Esophagus squamous epithelium (tissue), 5 donors: ENCODE results near the gene ISLR2. TPM values are rescaled to one million over a fixed set of nuclear protein-coding genes. Genes with fewer than 3 reads are reported as not detected.
"Not testable (repeated sequence)": the region's sequence is repeated elsewhere in the genome, so short reads cannot be mapped to it uniquely, and the experiment has no call there.

Experiments used
- DNase-seq: peaks from one replicate; lab custom pipeline; 2025; lab: John Stamatoyannopoulos, UW
- H3K27ac ChIP-seq, 4 donors: fragments of 200-600 bp; sonication (generic); one replicate each; pipeline ENCODE4 v1.5.1; 2016 to 2019; ENCODE audit warnings: mild to moderate bottlenecking in 1 of 4
- H3K27me3 ChIP-seq, 4 donors: fragments of 200-600 bp; sonication (generic); 1 replicate in 3 of 4; 2 replicates in 1 of 4; pipeline versions ENCODE4 v1.5.1 to v1.6.0; 2017 to 2021; ENCODE audit warnings: antibody characterized with exemption in 1 of 4
- H3K36me3 ChIP-seq, 3 donors: fragments of 200-600 bp; sonication (generic); one replicate each; pipeline ENCODE4 v1.5.1; 2016 to 2019
- H3K4me1 ChIP-seq, 3 donors: fragments of 200-600 bp; sonication (generic); one replicate each; pipeline ENCODE4 v1.5.1; 2017 to 2019
- H3K4me3 ChIP-seq, 4 donors: fragments of 200-600 bp; sonication (generic); 1 replicate in 3 of 4; 2 replicates in 1 of 4; pipeline ENCODE4 v1.5.1; 2016 to 2019; ENCODE audit warnings: mild to moderate bottlenecking in 2 of 4, moderate library complexity in 1 of 4
- H3K9me3 ChIP-seq, 3 donors: fragments of 200-600 bp; sonication (generic); one replicate each; pipeline ENCODE4 v1.5.1; 2016 to 2019
- CTCF ChIP-seq, 6 experiments: fragments of 450-650 bp in 4 of 6; fragments of 200-600 bp in 2 of 6; sonication (generic) in 2 of 6; IDR thresholded peaks; one replicate each; pipeline ENCODE4 v1.5.1; 2016 to 2019; ENCODE audit warnings: antibody characterized with exemption in 6 of 6, mild to moderate bottlenecking in 4 of 6, moderate library complexity in 4 of 6
- POLR2A ChIP-seq, 4 donors: fragments of 450-650 bp; IDR thresholded peaks; one replicate each; pipeline ENCODE4 v1.6.1; 2017; ENCODE audit warnings: antibody characterized with exemption in 4 of 4, mild to moderate bottlenecking in 4 of 4, moderate library complexity in 3 of 4
- WGBS, 2 donors: methylation state at CpG; one replicate each; pipeline ENCODE4 v1.1.5; 2018; 5-methylcytosine and 5-hydroxymethylcytosine counted together
- intact Hi-C: fragments of 100-400 bp; cut with DNase I; formaldehyde crosslinking; loops from one replicate; pipeline ENCODE4 v1.15.0; 2022
- total RNA-seq, 4 donors: library from RNA; depleted of rRNA; stranded (reverse); fragments of >200 nt; gene quantifications; one replicate each; pipeline ENCODE4 v1.1.0, GENCODE V29; 2016
- donor health status: DM: yes; HTN: yes; CAD: no.

The ISLR2 gene
- total RNA-seq, 4 donors from 2014 or later: 0.13 to 0.76 TPM; not detected in 2

GRCh38 chr15:74159773-74160172 is 29.4 kb downstream of the ISLR2 start:
- H3K4me3 ChIP-seq: no peak overlapping the region
- intact Hi-C loops: no loop called here
- peaks cover 0 to 18% (median 0%) of the 10 kb centered on the region in 4 donors for H3K27me3 ChIP-seq
- no peak for TF ChIP-seq CTCF (IDR thresholded peaks at IDR 0.05)
- TF ChIP-seq POLR2A (IDR thresholded peaks at IDR 0.05): no peak
- no peaks in the 10 kb centered on the region for H3K36me3 ChIP-seq
- no peak overlapping the region for H3K27ac ChIP-seq
- 75 to 100% methylated on average over 1 of the region's 1 CpG for WGBS, 2 donors
- H3K9me3 ChIP-seq: no peaks in the 10 kb centered on the region
- DNase-seq: no peak
- peaks cover 3 to 14% (median 4%) of the 10 kb centered on the region in 3 donors for H3K4me1 ChIP-seq

- intact Hi-C loops, H3K27ac ChIP-seq, H3K9me3 ChIP-seq, H3K36me3 ChIP-seq, DNase-seq, H3K4me3 ChIP-seq: not testable (repeated sequence)
- H3K4me1 ChIP-seq: peaks cover 3 to 14% (median 4%) of the 10 kb centered on the region in 3 donors
- 95 to 97% methylated on average over 3 of the region's 3 CpGs for WGBS, 2 donors
- H3K27me3 ChIP-seq: peaks cover 0 to 18% (median 0%) of the 10 kb centered on the region in 4 donors
Observed at GRCh38 chr15:74160390-74160789, 30.0 kb downstream of the ISLR2 start.

GRCh38 chr15:74162195-74162536 is 31.8 kb downstream of the ISLR2 start:
- not testable (repeated sequence) for DNase-seq
- 77 to 89% methylated on average over 3 of the region's 3 CpGs for WGBS, 2 donors

GRCh38 chr15:74165461-74165860 is 35.1 kb downstream of the ISLR2 start:
- WGBS, 2 donors: 100% methylated on average over 1 of the region's 1 CpG
- Histone ChIP-seq H3K27me3 (peaks cover 0 to 18% (median 0%) of the 10 kb centered on the region in 4 donors), H3K4me1 (peaks cover 0 to 16% (median 4%) of the 10 kb centered on the region in 3 donors), H3K36me3 (no peaks in the 10 kb centered on the region), H3K9me3 (no peaks in the 10 kb centered on the region), H3K4me3 (no peak overlapping the region), H3K27ac (no peak overlapping the region)
- intact Hi-C loops: no loop called here
- TF ChIP-seq CTCF (IDR thresholded peaks at IDR 0.05) (no peak), POLR2A (IDR thresholded peaks at IDR 0.05) (no peak)
- no peak for DNase-seq

More at GRCh38 chr15:74162195-74162536, 31.8 kb downstream of the ISLR2 start:
- H3K27me3 ChIP-seq: peaks cover 0 to 18% (median 0%) of the 10 kb centered on the region in 4 donors
- H3K9me3 ChIP-seq, intact Hi-C loops, H3K4me3 ChIP-seq, H3K36me3 ChIP-seq, H3K4me1 ChIP-seq, H3K27ac ChIP-seq: not testable (repeated sequence)

- Histone ChIP-seq H3K9me3 (no peaks in the 10 kb centered on the region), H3K4me1 (peaks cover 2 to 29% (median 4%) of the 10 kb centered on the region in 3 donors), H3K27ac (no peak overlapping the region), H3K4me3 (no peak overlapping the region), H3K36me3 (no peaks in the 10 kb centered on the region), H3K27me3 (peaks cover 0 to 12% (median 0%) of the 10 kb centered on the region in 4 donors)
- intact Hi-C loops: no loop called here
- WGBS, 2 donors: 66 to 80% methylated on average over 4 of the region's 4 CpGs
- DNase-seq: no peak
- TF ChIP-seq CTCF (IDR thresholded peaks at IDR 0.05): no peak
- TF ChIP-seq POLR2A (IDR thresholded peaks at IDR 0.05): no peak
Observed at GRCh38 chr15:74167891-74168331, 37.5 kb downstream of the ISLR2 start.

- Histone ChIP-seq H3K36me3 (no peaks in the 10 kb centered on the region), H3K9me3 (no peaks in the 10 kb centered on the region), H3K27me3 (peaks cover 0 to 5% (median 0%) of the 10 kb centered on the region in 4 donors), H3K4me1 (peaks cover 6 to 37% (median 6%) of the 10 kb centered on the region in 3 donors), H3K27ac (peak overlapping the region in 1 of 4 donors; percentile 20), H3K4me3 (no peak overlapping the region)
- intact Hi-C loops: no loop called here
- 8 to 27% methylated on average over 2 to 3 of the region's 3 CpGs for WGBS, 2 donors
- TF ChIP-seq CTCF (IDR thresholded peaks at IDR 0.05): no peak
- no peak for TF ChIP-seq POLR2A (IDR thresholded peaks at IDR 0.05)
- DNase-seq: no peak
Observed at GRCh38 chr15:74168711-74169126, 38.3 kb downstream of the ISLR2 start.
